Measurements from ENCODE around the gene PRMT1. TPM values are rescaled to one million over a fixed set of nuclear protein-coding genes. Genes with fewer than 3 reads are reported as not detected.

Gene PRMT1
- total and polyA plus RNA-seq, 9 of the 15 experiments (the other 6 are each of a cell fraction or from before 2014, with no cell fraction given), result 13.3 to 464 (median 326) TPM

DNA sequence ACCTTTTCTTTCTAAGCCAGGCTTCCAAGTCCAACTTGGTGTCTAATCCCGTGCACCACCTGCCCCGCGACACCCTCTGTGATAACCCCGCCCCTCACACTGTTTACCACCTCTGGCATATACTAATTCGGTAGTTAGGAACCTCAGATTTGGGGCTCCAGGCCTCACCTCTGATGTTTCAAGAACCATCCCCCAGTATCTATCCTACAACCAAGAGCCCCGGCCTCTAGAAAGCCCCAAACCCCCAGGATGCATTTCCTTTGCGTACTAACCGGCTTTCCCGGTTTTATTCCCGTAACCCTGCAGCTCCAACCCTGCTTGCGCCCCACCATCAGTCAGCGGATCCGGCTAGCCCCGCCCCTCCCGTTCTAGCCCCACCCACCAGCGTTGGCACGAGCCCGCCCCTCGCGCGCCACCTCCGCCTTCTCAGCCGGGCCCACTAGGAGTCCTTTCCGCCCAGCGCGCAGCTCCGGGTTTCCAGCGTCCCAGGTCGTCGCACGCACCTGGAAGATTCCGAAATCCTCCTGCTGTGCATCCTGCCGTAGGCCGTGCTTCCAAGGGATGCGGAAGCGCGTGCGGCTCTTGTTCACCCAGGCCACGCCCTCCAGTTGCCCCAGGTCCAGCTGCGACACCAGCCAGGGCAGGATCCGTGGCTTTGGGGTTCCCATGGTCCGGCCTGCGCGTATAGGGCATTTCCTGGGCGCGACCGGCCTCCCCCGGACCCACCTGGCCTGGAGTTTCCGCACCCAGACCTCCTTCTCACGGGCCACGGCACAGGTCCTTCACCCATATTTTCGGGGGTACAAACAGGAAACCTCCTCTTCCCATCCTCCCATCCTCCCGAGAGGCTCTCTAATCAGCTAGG is 12.7 kb upstream of the PRMT1 start (continued):
- TF ChIP-seq, protein P1, sequence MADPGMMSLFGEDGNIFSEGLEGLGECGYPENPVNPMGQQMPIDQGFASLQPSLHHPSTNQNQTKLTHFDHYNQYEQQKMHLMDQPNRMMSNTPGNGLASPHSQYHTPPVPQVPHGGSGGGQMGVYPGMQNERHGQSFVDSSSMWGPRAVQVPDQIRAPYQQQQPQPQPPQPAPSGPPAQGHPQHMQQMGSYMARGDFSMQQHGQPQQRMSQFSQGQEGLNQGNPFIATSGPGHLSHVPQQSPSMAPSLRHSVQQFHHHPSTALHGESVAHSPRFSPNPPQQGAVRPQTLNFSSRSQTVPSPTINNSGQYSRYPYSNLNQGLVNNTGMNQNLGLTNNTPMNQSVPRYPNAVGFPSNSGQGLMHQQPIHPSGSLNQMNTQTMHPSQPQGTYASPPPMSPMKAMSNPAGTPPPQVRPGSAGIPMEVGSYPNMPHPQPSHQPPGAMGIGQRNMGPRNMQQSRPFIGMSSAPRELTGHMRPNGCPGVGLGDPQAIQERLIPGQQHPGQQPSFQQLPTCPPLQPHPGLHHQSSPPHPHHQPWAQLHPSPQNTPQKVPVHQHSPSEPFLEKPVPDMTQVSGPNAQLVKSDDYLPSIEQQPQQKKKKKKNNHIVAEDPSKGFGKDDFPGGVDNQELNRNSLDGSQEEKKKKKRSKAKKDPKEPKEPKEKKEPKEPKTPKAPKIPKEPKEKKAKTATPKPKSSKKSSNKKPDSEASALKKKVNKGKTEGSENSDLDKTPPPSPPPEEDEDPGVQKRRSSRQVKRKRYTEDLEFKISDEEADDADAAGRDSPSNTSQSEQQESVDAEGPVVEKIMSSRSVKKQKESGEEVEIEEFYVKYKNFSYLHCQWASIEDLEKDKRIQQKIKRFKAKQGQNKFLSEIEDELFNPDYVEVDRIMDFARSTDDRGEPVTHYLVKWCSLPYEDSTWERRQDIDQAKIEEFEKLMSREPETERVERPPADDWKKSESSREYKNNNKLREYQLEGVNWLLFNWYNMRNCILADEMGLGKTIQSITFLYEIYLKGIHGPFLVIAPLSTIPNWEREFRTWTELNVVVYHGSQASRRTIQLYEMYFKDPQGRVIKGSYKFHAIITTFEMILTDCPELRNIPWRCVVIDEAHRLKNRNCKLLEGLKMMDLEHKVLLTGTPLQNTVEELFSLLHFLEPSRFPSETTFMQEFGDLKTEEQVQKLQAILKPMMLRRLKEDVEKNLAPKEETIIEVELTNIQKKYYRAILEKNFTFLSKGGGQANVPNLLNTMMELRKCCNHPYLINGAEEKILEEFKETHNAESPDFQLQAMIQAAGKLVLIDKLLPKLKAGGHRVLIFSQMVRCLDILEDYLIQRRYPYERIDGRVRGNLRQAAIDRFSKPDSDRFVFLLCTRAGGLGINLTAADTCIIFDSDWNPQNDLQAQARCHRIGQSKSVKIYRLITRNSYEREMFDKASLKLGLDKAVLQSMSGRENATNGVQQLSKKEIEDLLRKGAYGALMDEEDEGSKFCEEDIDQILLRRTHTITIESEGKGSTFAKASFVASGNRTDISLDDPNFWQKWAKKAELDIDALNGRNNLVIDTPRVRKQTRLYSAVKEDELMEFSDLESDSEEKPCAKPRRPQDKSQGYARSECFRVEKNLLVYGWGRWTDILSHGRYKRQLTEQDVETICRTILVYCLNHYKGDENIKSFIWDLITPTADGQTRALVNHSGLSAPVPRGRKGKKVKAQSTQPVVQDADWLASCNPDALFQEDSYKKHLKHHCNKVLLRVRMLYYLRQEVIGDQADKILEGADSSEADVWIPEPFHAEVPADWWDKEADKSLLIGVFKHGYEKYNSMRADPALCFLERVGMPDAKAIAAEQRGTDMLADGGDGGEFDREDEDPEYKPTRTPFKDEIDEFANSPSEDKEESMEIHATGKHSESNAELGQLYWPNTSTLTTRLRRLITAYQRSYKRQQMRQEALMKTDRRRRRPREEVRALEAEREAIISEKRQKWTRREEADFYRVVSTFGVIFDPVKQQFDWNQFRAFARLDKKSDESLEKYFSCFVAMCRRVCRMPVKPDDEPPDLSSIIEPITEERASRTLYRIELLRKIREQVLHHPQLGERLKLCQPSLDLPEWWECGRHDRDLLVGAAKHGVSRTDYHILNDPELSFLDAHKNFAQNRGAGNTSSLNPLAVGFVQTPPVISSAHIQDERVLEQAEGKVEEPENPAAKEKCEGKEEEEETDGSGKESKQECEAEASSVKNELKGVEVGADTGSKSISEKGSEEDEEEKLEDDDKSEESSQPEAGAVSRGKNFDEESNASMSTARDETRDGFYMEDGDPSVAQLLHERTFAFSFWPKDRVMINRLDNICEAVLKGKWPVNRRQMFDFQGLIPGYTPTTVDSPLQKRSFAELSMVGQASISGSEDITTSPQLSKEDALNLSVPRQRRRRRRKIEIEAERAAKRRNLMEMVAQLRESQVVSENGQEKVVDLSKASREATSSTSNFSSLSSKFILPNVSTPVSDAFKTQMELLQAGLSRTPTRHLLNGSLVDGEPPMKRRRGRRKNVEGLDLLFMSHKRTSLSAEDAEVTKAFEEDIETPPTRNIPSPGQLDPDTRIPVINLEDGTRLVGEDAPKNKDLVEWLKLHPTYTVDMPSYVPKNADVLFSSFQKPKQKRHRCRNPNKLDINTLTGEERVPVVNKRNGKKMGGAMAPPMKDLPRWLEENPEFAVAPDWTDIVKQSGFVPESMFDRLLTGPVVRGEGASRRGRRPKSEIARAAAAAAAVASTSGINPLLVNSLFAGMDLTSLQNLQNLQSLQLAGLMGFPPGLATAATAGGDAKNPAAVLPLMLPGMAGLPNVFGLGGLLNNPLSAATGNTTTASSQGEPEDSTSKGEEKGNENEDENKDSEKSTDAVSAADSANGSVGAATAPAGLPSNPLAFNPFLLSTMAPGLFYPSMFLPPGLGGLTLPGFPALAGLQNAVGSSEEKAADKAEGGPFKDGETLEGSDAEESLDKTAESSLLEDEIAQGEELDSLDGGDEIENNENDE (IDR thresholded peaks at IDR 0.05; ENCODE audit: low read depth, low read length), result no peak
- TF ChIP-seq, protein P2, sequence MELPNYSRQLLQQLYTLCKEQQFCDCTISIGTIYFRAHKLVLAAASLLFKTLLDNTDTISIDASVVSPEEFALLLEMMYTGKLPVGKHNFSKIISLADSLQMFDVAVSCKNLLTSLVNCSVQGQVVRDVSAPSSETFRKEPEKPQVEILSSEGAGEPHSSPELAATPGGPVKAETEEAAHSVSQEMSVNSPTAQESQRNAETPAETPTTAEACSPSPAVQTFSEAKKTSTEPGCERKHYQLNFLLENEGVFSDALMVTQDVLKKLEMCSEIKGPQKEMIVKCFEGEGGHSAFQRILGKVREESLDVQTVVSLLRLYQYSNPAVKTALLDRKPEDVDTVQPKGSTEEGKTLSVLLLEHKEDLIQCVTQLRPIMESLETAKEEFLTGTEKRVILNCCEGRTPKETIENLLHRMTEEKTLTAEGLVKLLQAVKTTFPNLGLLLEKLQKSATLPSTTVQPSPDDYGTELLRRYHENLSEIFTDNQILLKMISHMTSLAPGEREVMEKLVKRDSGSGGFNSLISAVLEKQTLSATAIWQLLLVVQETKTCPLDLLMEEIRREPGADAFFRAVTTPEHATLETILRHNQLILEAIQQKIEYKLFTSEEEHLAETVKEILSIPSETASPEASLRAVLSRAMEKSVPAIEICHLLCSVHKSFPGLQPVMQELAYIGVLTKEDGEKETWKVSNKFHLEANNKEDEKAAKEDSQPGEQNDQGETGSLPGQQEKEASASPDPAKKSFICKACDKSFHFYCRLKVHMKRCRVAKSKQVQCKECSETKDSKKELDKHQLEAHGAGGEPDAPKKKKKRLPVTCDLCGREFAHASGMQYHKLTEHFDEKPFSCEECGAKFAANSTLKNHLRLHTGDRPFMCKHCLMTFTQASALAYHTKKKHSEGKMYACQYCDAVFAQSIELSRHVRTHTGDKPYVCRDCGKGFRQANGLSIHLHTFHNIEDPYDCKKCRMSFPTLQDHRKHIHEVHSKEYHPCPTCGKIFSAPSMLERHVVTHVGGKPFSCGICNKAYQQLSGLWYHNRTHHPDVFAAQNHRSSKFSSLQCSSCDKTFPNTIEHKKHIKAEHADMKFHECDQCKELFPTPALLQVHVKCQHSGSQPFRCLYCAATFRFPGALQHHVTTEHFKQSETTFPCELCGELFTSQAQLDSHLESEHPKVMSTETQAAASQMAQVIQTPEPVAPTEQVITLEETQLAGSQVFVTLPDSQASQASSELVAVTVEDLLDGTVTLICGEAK (IDR thresholded peaks at IDR 0.05), result 0 out of 2 replicates have a peak, but pooled peaks have one; percentile 25
- TF ChIP-seq, protein P2 (CRISPR knock-in tag; IDR thresholded peaks at IDR 0.05), result no peak
- TF ChIP-seq ELF2 (CRISPR knock-in tag; IDR thresholded peaks at IDR 0.05), result peak; percentile 71; the same call in 1 of the 2 replicates
